Neural cell (in vitro differentiated cells): ENCODE results near the gene BNIP5. TPM values are rescaled to one million over a fixed set of nuclear protein-coding genes. Genes with fewer than 3 reads are reported as not detected.

Experiments used
- H2AFZ ChIP-seq: fragments of 200-600, 300-800 bp; sonication (generic), shearing (Covaris generic); 2 replicates; pipeline ENCODE4 v1.6.0; 2014; ENCODE audit warnings: low read depth, mild to moderate bottlenecking, antibody characterized with exemption, low read length, moderate library complexity
- H3F3A ChIP-seq: fragments of 200-600 bp; shearing (Covaris generic); 2 replicates; pipeline ENCODE4 v1.6.1; 2016; ENCODE audit warnings: mild to moderate bottlenecking, moderate library complexity, mixed read lengths, antibody characterized with exemption, low read length; ENCODE audit not compliant: insufficient read depth, poor library complexity, severe bottlenecking
- H3K27ac ChIP-seq: fragments of 200-600, 300-800 bp; sonication (generic), shearing (Covaris generic); 2 replicates; pipeline ENCODE4 v1.5.1; 2014; ENCODE audit warnings: mild to moderate bottlenecking, low read length, moderate library complexity
- H3K27me3 ChIP-seq: fragments of 300-800, 200-600 bp; sonication (generic), shearing (Covaris generic); 2 replicates; pipeline ENCODE4 v1.6.0; 2014; ENCODE audit warnings: mild to moderate bottlenecking, low read depth, low read length, moderate library complexity; ENCODE audit not compliant: insufficient read depth
- H3K36me3 ChIP-seq: fragments of 300-800, 200-600 bp; sonication (generic), shearing (Covaris generic); 2 replicates; pipeline ENCODE4 v1.5.1; 2014; ENCODE audit warnings: mild to moderate bottlenecking, antibody characterized with exemption, low read length, moderate library complexity; ENCODE audit not compliant: insufficient read depth
- H3K4me2 ChIP-seq: fragments of 300-800, 200-600 bp; sonication (generic), shearing (Covaris generic); 2 replicates; pipeline ENCODE4 v1.6.0; 2014; ENCODE audit warnings: mild to moderate bottlenecking, low read length
- H3K4me3 ChIP-seq: fragments of 300-800, 200-600 bp; sonication (generic), shearing (Covaris generic); 2 replicates; pipeline ENCODE4 v1.5.1; 2014; ENCODE audit warnings: mild to moderate bottlenecking, low read length, moderate library complexity
- H3K79me2 ChIP-seq: fragments of 200-600 bp; shearing (Covaris generic); replicated peaks from 2 replicates; pipeline ENCODE4 v1.6.0; 2014; ENCODE audit warnings: mild to moderate bottlenecking, low read length, moderate library complexity; ENCODE audit not compliant: insufficient read depth
- H3K9ac ChIP-seq: fragments of 300-800, 200-600 bp; sonication (generic), shearing (Covaris generic); 2 replicates; pipeline ENCODE4 v1.6.1; 2016; ENCODE audit warnings: mild to moderate bottlenecking, low read length, mixed read lengths
- H3K9me2 ChIP-seq: fragments of 200-600 bp; shearing (Covaris generic); 2 replicates; pipeline ENCODE4 v1.6.1; 2016; ENCODE audit warnings: mild to moderate bottlenecking, low read length, mixed read lengths; ENCODE audit not compliant: insufficient read depth
- H3K9me3 ChIP-seq: fragments of 200-600, 300-800 bp; sonication (generic), shearing (Covaris generic); 2 replicates; pipeline ENCODE4 v1.6.1; 2016; ENCODE audit warnings: mild to moderate bottlenecking, mixed run types, low read length, moderate library complexity, mixed read lengths
- H4K20me1 ChIP-seq: fragments of 200-600 bp; shearing (Covaris generic); 2 replicates; pipeline ENCODE4 v1.6.1; 2016; ENCODE audit warnings: mild to moderate bottlenecking, mixed run types; ENCODE audit not compliant: insufficient read depth
- CTCF ChIP-seq: fragments of 450-650 bp; IDR thresholded peaks from 2 replicates; pipeline ENCODE4 v1.5.1; 2014; ENCODE audit warnings: antibody characterized with exemption, mild to moderate bottlenecking, moderate library complexity; ENCODE audit not compliant: poor library complexity, severe bottlenecking
- EP300 ChIP-seq: fragments of 450-650 bp; conservative IDR thresholded peaks from 2 replicates; pipeline ENCODE4 v1.6.1; 2014; ENCODE audit warnings: antibody characterized with exemption, mild to moderate bottlenecking, moderate library complexity; ENCODE audit not compliant: poor library complexity, severe bottlenecking
- EZH2 ChIP-seq: fragments of 200-600, 300-800 bp; shearing (Covaris generic), sonication (generic); IDR thresholded peaks from 2 replicates; pipeline ENCODE4 v1.6.1; 2014; ENCODE audit warnings: antibody characterized with exemption, low read length, borderline replicate concordance, mild to moderate bottlenecking; ENCODE audit not compliant: insufficient read depth, poor library complexity, severe bottlenecking
- MXI1 ChIP-seq: fragments of 450-650 bp; conservative IDR thresholded peaks from 2 replicates; pipeline ENCODE4 v1.6.1; 2014; ENCODE audit warnings: antibody characterized with exemption, mild to moderate bottlenecking; ENCODE audit not compliant: poor library complexity, severe bottlenecking
- POLR2AphosphoS5 ChIP-seq: IDR thresholded peaks from 2 replicates; pipeline ENCODE4 v1.6.1; 2012
- RAD21 ChIP-seq: fragments of 450-650 bp; conservative IDR thresholded peaks from 2 replicates; pipeline ENCODE4 v1.6.1; 2014; ENCODE audit warnings: antibody characterized with exemption, mild to moderate bottlenecking, moderate library complexity
- REST ChIP-seq: IDR thresholded peaks from 2 replicates; pipeline ENCODE4 v1.6.1; 2012; ENCODE audit warnings: borderline replicate concordance
- SMC3 ChIP-seq: fragments of 450-650 bp; conservative IDR thresholded peaks from 2 replicates; pipeline ENCODE4 v1.6.1; 2014; ENCODE audit warnings: antibody characterized with exemption, mild to moderate bottlenecking, moderate library complexity; ENCODE audit not compliant: poor library complexity
- TAF1 ChIP-seq: IDR thresholded peaks from 2 replicates; pipeline ENCODE4 v1.6.1; 2012; ENCODE audit warnings: low read depth
- polyA plus RNA-seq: library from polyadenylated mRNA; depleted of rRNA; stranded (reverse); fragments of >200 nt; gene quantifications from 2 replicates; pipeline ENCODE4 v1.2.3, GENCODE V29; 2014

BNIP5 gene
- polyA plus RNA-seq, 1 donor from 2014 or later = not detected

GRCh38 chr6:36268478-36269275, 68.0 kb downstream of the BNIP5 start:
- TF ChIP-seq EZH2 = no peak
- TF ChIP-seq RAD21 = no peak
- TF ChIP-seq POLR2AphosphoS5 = no peak
- no peak for TF ChIP-seq CTCF
- no peak for TF ChIP-seq TAF1
- TF ChIP-seq MXI1 = no peak
- TF ChIP-seq EP300 = no peak
- no peak for TF ChIP-seq SMC3
- TF ChIP-seq REST = no peak
- H3K79me2 ChIP-seq = no peaks in the 10 kb centered on the region
- no peak overlapping the region for H3K27ac ChIP-seq

GRCh38 chr6:36267731-36268477, 68.8 kb downstream of the BNIP5 start:
- Histone ChIP-seq H3K79me2 (no peaks in the 10 kb centered on the region), H3K9me2 (no peaks in the 10 kb centered on the region), H3K36me3 (no peaks in the 10 kb centered on the region), H4K20me1 (no peaks in the 10 kb centered on the region), H3K9me3 (no peaks in the 10 kb centered on the region), H3K4me3 (no peak overlapping the region), H3K4me2 (no peak overlapping the region), H3K9ac (no peak overlapping the region), H3K27ac (no peak overlapping the region), H2AFZ (no peak overlapping the region), H3F3A (no peaks in the 10 kb centered on the region), H3K27me3 (no peaks in the 10 kb centered on the region)
- TF ChIP-seq EZH2 = no peak
- TF ChIP-seq REST = no peak
- TF ChIP-seq RAD21 = no peak
- no peak for TF ChIP-seq EP300
- no peak for TF ChIP-seq TAF1

More at GRCh38 chr6:36268478-36269275, 68.0 kb downstream of the BNIP5 start:
- Histone ChIP-seq H3K36me3 (no peaks in the 10 kb centered on the region), H4K20me1 (no peaks in the 10 kb centered on the region), H3K4me3 (no peak overlapping the region), H3K9ac (no peak overlapping the region), H3K4me2 (no peak overlapping the region), H3F3A (no peaks in the 10 kb centered on the region), H3K27me3 (no peaks in the 10 kb centered on the region), H3K9me3 (no peaks in the 10 kb centered on the region), H3K9me2 (no peaks in the 10 kb centered on the region), H2AFZ (no peak overlapping the region)
